HFF-Myc (cell line): Measurements from ENCODE around the gene HOXA11.

Source experiments
- DNase-seq: peaks from one replicate; pipeline ENCODE4 v3.0.0-alpha.2; 2011; ENCODE audit warnings: low read depth; ENCODE audit errors: extremely low read depth
- H3K4me3 ChIP-seq: replicated peaks from 2 replicates; pipeline ENCODE4 v1.5.1; 2011; ENCODE audit warnings: low read depth, mild to moderate bottlenecking, control low read depth, low read length
- TF ChIP-seq, protein P1 (sequence below): IDR thresholded peaks from 2 replicates; pipeline ENCODE4 v1.5.1; 2012; ENCODE audit warnings: mild to moderate bottlenecking, low read depth, low read length, control low read depth; ENCODE audit errors: missing control alignments

The HOXA11 gene

GRCh38 chr7:27145165-27145913 lies 39.7 kb downstream of the HOXA11 start:
- H3K4me3 ChIP-seq: no peak overlapping the region
- TF ChIP-seq, protein P1, sequence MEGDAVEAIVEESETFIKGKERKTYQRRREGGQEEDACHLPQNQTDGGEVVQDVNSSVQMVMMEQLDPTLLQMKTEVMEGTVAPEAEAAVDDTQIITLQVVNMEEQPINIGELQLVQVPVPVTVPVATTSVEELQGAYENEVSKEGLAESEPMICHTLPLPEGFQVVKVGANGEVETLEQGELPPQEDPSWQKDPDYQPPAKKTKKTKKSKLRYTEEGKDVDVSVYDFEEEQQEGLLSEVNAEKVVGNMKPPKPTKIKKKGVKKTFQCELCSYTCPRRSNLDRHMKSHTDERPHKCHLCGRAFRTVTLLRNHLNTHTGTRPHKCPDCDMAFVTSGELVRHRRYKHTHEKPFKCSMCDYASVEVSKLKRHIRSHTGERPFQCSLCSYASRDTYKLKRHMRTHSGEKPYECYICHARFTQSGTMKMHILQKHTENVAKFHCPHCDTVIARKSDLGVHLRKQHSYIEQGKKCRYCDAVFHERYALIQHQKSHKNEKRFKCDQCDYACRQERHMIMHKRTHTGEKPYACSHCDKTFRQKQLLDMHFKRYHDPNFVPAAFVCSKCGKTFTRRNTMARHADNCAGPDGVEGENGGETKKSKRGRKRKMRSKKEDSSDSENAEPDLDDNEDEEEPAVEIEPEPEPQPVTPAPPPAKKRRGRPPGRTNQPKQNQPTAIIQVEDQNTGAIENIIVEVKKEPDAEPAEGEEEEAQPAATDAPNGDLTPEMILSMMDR: no peak
- no peak for DNase-seq

DNA sequence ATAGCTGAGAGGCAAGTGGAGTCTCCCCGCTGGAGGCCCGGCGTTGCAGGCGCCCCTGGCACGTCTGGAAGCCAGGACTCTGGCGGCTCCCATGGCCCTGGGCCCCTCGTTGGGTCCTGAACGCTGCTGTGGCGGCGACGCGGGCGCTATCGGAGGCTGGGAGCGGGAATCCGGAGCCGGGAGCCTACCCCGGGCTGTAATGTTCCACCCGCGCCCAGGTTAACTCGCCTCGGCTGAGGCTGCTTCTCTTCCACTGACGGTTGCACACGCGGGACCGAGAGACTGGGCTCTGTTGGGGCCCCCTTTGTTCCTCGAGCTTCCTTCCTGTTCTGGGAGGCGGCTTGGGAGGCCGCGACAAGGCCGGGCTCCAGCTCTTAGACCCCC lies 40.3 kb downstream of the HOXA11 start:
- TF ChIP-seq, protein P1: no peak
- H3K4me3 ChIP-seq: no peak overlapping the region
- DNase-seq: no peak

- DNase-seq: no peak
- H3K4me3 ChIP-seq: no peak overlapping the region; the same call in 1 of the 2 replicates
- TF ChIP-seq, protein P1: no peak
These were observed 40.9 kb downstream of the HOXA11 start for GRCh38 chr7:27143950-27144780.

DNA sequence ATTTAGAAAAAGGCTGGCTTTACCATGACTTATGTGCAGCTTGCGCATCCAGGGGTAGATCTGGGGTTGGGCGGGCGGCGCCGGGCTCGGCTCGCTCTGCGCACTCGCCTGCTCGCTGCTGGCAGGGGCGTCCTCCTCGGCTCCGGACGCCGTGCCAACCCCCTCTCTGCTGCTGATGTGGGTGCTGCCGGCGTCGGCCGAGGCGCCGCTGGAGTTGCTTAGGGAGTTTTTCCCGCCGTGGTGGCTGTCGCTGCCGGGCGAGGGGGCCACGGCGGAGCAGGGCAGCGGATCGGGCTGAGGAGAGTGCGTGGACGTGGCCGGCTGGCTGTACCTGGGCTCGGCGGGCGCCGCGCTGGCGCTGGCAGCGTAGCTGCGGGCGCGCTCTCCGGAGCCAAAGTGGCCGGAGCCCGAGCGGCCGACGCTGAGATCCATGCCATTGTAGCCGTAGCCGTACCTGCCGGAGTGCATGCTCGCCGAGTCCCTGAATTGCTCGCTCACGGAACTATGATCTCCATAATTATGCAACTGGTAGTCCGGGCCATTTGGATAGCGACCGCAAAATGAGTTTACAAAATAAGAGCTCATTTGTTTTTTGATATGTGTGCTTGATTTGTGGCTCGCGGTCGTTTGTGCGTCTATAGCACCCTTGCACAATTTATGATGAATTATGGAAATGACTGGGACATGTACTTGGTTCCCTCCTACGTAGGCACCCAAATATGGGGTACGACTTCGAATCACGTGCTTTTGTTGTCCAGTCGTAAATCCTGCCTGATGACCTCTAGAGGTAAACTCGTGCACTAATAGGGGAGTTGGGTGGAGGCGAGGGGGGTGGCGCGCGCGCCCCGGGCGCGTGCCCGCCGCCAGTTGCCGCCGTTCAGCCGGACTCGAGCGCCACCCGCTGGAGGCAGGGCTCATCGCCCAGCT lies 41.7 kb downstream of the HOXA11 start, which contains the start of gene HOXA5:
TSS of gene HOXA5 (minus strand) at position 659 of the 927 bp plus-strand sequence. CDS start at position 585, 74 bp downstream.
- peak within 1 kb of the TSS; percentile 41 for H3K4me3 ChIP-seq
- no peak for DNase-seq
- TF ChIP-seq, protein P1: peak; percentile 82

DNA sequence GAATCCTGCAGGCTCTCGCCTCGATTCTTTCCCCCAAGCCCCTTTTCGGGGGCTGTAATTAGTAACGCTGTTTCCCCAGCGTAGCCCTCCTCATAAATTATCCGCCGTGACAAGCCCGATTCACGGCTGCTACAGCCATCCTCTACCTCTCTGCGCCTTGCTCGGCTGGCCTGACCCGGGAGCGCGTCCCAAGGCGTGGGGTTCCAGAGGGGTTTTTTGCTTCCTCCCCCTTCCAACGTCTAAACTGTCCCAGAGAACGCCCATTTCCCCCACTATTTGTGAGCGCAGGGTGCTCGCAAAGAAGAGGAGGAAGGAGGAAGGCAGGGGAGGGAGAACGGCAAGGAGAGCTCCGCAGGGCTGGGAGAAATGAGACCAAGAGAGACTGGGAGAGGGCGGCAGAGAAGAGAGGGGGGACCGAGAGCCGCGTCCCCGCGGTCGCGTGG lies 42.4 kb downstream of the HOXA11 start:
- H3K4me3 ChIP-seq: peak overlapping the region; percentile 41
- TF ChIP-seq, protein P1: no peak

More for the DNA sequence above, 42.4 kb downstream of the HOXA11 start:
- no peak for DNase-seq
